Endothelial cell of umbilical vein (primary cell): Measurements from ENCODE around the gene LRP3.

Experiments used
- POLR2A ChIP-seq: IDR thresholded peaks from 2 replicates; pipeline ENCODE4 v1.6.1; 2012; ENCODE audit warnings: low read depth, mild to moderate bottlenecking, control low read depth, low read length
- POLR2AphosphoS5 ChIP-seq: IDR thresholded peaks from 2 replicates; pipeline ENCODE4 v1.6.1; 2012; ENCODE audit warnings: low read depth, mild to moderate bottlenecking, control low read depth, low read length, moderate library complexity; ENCODE audit not compliant: insufficient read depth
- TF ChIP-seq, protein P1 (sequence below), 2 donors: IDR thresholded peaks; 1 replicate in 1 of 2; 2 replicates in 1 of 2; pipeline ENCODE4 v1.5.1; 2011; ENCODE audit warnings: low read length in 2 of 2, mild to moderate bottlenecking in 2 of 2, moderate library complexity in 2 of 2, control low read depth in 1 of 2, inconsistent platforms in 1 of 2, low read depth in 1 of 2; ENCODE audit not compliant: insufficient read depth in 1 of 2; ENCODE audit errors: extremely low read depth in 1 of 2
- TF ChIP-seq, protein P2 (sequence below): IDR thresholded peaks from 2 replicates; pipeline ENCODE4 v1.6.1; 2011; ENCODE audit not compliant: insufficient read depth, insufficient read length

DNA sequence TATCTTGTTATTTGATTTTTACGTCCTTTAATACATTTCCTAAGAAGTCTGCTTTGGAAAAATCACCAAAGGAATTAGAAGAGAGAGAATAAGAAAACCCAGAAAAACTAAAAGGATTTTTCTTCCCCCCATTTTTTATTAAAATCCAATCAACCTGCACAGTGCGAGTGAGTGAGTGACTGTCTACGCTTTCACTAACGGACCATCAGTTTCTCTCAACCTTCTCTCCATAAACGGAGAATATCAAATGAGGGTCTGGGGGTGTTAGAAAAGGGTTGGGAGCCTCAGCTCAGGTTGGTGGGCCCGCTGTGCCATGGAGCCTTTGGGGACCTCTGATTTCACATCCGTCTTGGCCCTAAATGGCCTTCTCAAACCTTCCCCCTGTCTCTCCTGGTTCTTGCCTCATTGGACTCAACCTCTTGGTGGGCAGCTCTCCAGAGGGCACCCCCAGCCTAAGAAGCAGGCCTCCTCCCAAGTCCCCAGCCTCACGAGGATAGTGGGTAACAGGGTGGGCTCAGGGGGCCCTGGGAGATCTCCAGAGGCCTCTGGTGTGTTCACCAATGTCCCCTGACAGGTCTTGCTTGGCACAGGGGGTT is 763 bp upstream of the LRP3 start:
- TF ChIP-seq, protein P1, sequence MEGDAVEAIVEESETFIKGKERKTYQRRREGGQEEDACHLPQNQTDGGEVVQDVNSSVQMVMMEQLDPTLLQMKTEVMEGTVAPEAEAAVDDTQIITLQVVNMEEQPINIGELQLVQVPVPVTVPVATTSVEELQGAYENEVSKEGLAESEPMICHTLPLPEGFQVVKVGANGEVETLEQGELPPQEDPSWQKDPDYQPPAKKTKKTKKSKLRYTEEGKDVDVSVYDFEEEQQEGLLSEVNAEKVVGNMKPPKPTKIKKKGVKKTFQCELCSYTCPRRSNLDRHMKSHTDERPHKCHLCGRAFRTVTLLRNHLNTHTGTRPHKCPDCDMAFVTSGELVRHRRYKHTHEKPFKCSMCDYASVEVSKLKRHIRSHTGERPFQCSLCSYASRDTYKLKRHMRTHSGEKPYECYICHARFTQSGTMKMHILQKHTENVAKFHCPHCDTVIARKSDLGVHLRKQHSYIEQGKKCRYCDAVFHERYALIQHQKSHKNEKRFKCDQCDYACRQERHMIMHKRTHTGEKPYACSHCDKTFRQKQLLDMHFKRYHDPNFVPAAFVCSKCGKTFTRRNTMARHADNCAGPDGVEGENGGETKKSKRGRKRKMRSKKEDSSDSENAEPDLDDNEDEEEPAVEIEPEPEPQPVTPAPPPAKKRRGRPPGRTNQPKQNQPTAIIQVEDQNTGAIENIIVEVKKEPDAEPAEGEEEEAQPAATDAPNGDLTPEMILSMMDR (IDR thresholded peaks at IDR 0.05; ENCODE audit: extremely low read depth in 1 of 2, insufficient read depth in 1 of 2, low read depth in 1 of 2, low read length in 2 of 2) = no peak
- TF ChIP-seq, protein P2, sequence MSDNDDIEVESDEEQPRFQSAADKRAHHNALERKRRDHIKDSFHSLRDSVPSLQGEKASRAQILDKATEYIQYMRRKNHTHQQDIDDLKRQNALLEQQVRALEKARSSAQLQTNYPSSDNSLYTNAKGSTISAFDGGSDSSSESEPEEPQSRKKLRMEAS = no peak
- TF ChIP-seq POLR2AphosphoS5 (no peak), POLR2A (no peak)
